B cell (primary cell): ENCODE results near the gene GPR89A.
"Not testable (repeated sequence)": the region's sequence is repeated elsewhere in the genome, so short reads cannot be mapped to it uniquely, and the experiment has no call there.

Source experiments
- CTCF ChIP-seq: fragments of 200-600 bp; IDR thresholded peaks from one replicate; pipeline ENCODE4 v1.8.0; 2022; ENCODE audit warnings: antibody characterized with exemption, mild to moderate bottlenecking
- EZH2 ChIP-seq: IDR thresholded peaks from 2 replicates; pipeline ENCODE4 v1.6.1; 2012; ENCODE audit warnings: borderline replicate concordance, low read depth, mild to moderate bottlenecking, moderate library complexity, low read length; ENCODE audit not compliant: insufficient read depth, poor library complexity, severe bottlenecking

GRCh38 chr1:145607833-145608733 is at the start of gene GPR89A:
- not testable (repeated sequence) for TF ChIP-seq CTCF, EZH2
